RWPE1 (cell line): ENCODE data around the gene PARS2.

Experiments used
- CTCF ChIA-PET: fragments of 350-600 bp; sonication (Branson Sonifier 250); formaldehyde crosslinking; extraction: SDS; loops from one replicate; lab custom pipeline; 2021; lab: Yijun Ruan, JAX
- POLR2A ChIA-PET: fragments of 400-600 bp; formaldehyde crosslinking; extraction: SDS; loops from one replicate; lab custom pipeline; 2020; ENCODE audit warnings: antibody characterized with exemption; ENCODE audit not compliant: low non-redundant PET; lab: Yijun Ruan, JAX
- DNase-seq: peaks from one replicate; pipeline ENCODE4 v3.0.0; 2012; ENCODE audit warnings: low spot score
- H3K27ac ChIP-seq: fragments of 450-650 bp; 2 replicates; pipeline ENCODE4 v1.5.1; 2017
- CTCF ChIP-seq: fragments of 450-650 bp; conservative IDR thresholded peaks from 2 replicates; pipeline ENCODE4 v1.5.1; 2017; ENCODE audit warnings: low read depth, mild to moderate bottlenecking

The PARS2 gene

GRCh38 chr1:54723985-54724384, 40.3 kb downstream of the PARS2 start:
- no peak overlapping the region for H3K27ac ChIP-seq
- CTCF ChIA-PET = interaction anchor here (0.9 kb wide), 1 partner anchor 78 kb away, joined by 6 read pairs; no protein-coding TSS in a partner anchor
- no peak for TF ChIP-seq CTCF
- POLR2A ChIA-PET = no interaction called here
- no peak for DNase-seq

- DNase-seq = no peak
- ChIA-PET POLR2A (no interaction called here), CTCF (interaction anchor here (0.6 to 0.7 kb wide), 2 partner anchors 20 to 69 kb away, joined by 3 read pairs; no protein-coding TSS in a partner anchor)
- no peak overlapping the region for H3K27ac ChIP-seq
- no peak for TF ChIP-seq CTCF
Observed at GRCh38 chr1:54721719-54722118, 42.6 kb downstream of the PARS2 start.

GRCh38 chr1:54716299-54717047, 47.9 kb downstream of the PARS2 start:
- no peak for TF ChIP-seq CTCF
- CTCF ChIA-PET = interaction anchor here (1.2 kb wide), 1 partner anchor 84 kb away, joined by 5 read pairs; the partner anchor contains the start of gene TTC22
- DNase-seq = peak; percentile 50
- POLR2A ChIA-PET = no interaction called here
- H3K27ac ChIP-seq = peak overlapping the region; percentile 78

- POLR2A ChIA-PET = no interaction called here
- peak within 1 kb of the TSS; percentile 78 for H3K27ac ChIP-seq
- DNase-seq = peak; percentile 85
- CTCF ChIA-PET = interaction anchor here (1.2 kb wide), 1 partner anchor 85 kb away, joined by 5 read pairs; the partner anchor contains the start of gene TTC22
- TF ChIP-seq CTCF = no peak
Observed at GRCh38 chr1:54715493-54716298, 48.6 kb downstream of the PARS2 start, which contains the start of gene TTC4. TTC4 (plus strand) TSS chr1:54715861; CDS start chr1:54715909, 48 bp downstream.

GRCh38 chr1:54714881-54715492, 49.3 kb downstream of the PARS2 start:
- CTCF ChIA-PET = no interaction called here
- H3K27ac ChIP-seq = peak overlapping the region; percentile 78

More at GRCh38 chr1:54714881-54715492, 49.3 kb downstream of the PARS2 start:
- DNase-seq = no peak
- POLR2A ChIA-PET = no interaction called here
- TF ChIP-seq CTCF = no peak
